H1 (cell line): Measurements from ENCODE around the gene PIK3R6. TPM values are rescaled to one million over a fixed set of nuclear protein-coding genes. Genes with fewer than 3 reads are reported as not detected.

Experiments
- CTCF ChIA-PET: fragments of 300-600 bp; sonication (Branson Sonifier 250); formaldehyde crosslinking; loops from one replicate; lab custom pipeline; 2021; ENCODE audit not compliant: partially characterized antibody; lab: Charles Lee
- POLR2A ChIA-PET: fragments of 300-600 bp; sonication (Branson Sonifier 250); formaldehyde crosslinking; loops from one replicate; lab custom pipeline; 2021; ENCODE audit warnings: inconsistent platforms; ENCODE audit not compliant: partially characterized antibody; lab: Charles Lee
- DNase-seq, 2 experiments: peaks; one replicate each; pipeline versions ENCODE4 v3.0.0 to v3.0.0-alpha.2; 2010 to 2022; ENCODE audit warnings: low spot score in 2 of 2, low read depth in 1 of 2, mixed read lengths in 1 of 2
- FAIRE-seq: peaks from 2 replicates; lab custom pipeline; 2011; peaks lifted over from hg19 to GRCh38; lab: Jason Lieb, UNC
- H2AFZ ChIP-seq: 2 replicates; pipeline ENCODE4 v1.8.1; 2012; ENCODE audit warnings: low read length, inconsistent platforms
- H2AK5ac ChIP-seq: 2 replicates; pipeline ENCODE4 v1.6.1; 2013; ENCODE audit warnings: low read depth, low read length
- H2BK120ac ChIP-seq: replicated peaks from 2 replicates; pipeline ENCODE3; 2013; ENCODE audit warnings: low read depth, low read length, inconsistent platforms
- H2BK12ac ChIP-seq: 2 replicates; pipeline ENCODE4 v1.6.1; 2013; ENCODE audit warnings: low read depth, low read length
- H2BK15ac ChIP-seq: 2 replicates; pipeline ENCODE4 v1.6.1; 2013; ENCODE audit warnings: low read length
- H2BK20ac ChIP-seq: 2 replicates; pipeline ENCODE4 v1.6.1; 2013; ENCODE audit warnings: low read length
- H2BK5ac ChIP-seq: 2 replicates; pipeline ENCODE4 v1.6.1; 2013; ENCODE audit warnings: low read depth, low read length
- H3K14ac ChIP-seq: 2 replicates; pipeline ENCODE4 v1.6.1; 2013; ENCODE audit warnings: inconsistent platforms; ENCODE audit not compliant: insufficient read length
- H3K18ac ChIP-seq: 2 replicates; pipeline ENCODE4 v1.6.1; 2013; ENCODE audit warnings: low read length; ENCODE audit errors: extremely low read depth
- H3K23ac ChIP-seq: 2 replicates; pipeline ENCODE4 v1.6.1; 2013; ENCODE audit warnings: inconsistent platforms; ENCODE audit not compliant: insufficient read length
- H3K23me2 ChIP-seq: 2 replicates; pipeline ENCODE4 v1.6.1; 2013; ENCODE audit warnings: low read depth, low read length
- H3K27ac ChIP-seq: 2 replicates; pipeline ENCODE4 v1.6.1; 2011; ENCODE audit warnings: low read depth, low read length, inconsistent platforms
- H3K27me3 ChIP-seq, 4 experiments: replicated peaks in 1 of 4; 1 replicate in 1 of 4; 2 replicates in 3 of 4; pipeline versions ENCODE4 v1.6.1 to v1.8.1; 2011 to 2013; ENCODE audit warnings: low read length in 3 of 4, mild to moderate bottlenecking in 3 of 4, inconsistent platforms in 2 of 4, mixed read lengths in 2 of 4, moderate library complexity in 1 of 4; ENCODE audit not compliant: control insufficient read depth in 3 of 4, insufficient read depth in 3 of 4; ENCODE audit errors: extremely low read depth in 1 of 4
- H3K36me3 ChIP-seq, 4 experiments: 2 replicates each; pipeline versions ENCODE4 v1.6.1 to v1.8.1; 2011 to 2013; ENCODE audit warnings: mild to moderate bottlenecking in 4 of 4, low read length in 3 of 4, moderate library complexity in 2 of 4, control low read depth in 1 of 4, inconsistent platforms in 1 of 4; ENCODE audit not compliant: insufficient read depth in 4 of 4, control insufficient read depth in 2 of 4
- H3K4ac ChIP-seq: replicated peaks from 2 replicates; pipeline ENCODE3; 2013; ENCODE audit warnings: low read length, low read depth, mixed read lengths, inconsistent platforms; ENCODE audit not compliant: insufficient read length
- H3K4me1 ChIP-seq, 4 experiments: replicated peaks in 1 of 4; 1 replicate in 1 of 4; 2 replicates in 3 of 4; pipeline versions ENCODE4 v1.6.1 to v1.8.1; 2011 to 2013; ENCODE audit warnings: low read length in 3 of 4, inconsistent platforms in 2 of 4, mixed read lengths in 1 of 4; ENCODE audit not compliant: insufficient read depth in 4 of 4, control insufficient read depth in 3 of 4
- H3K4me2 ChIP-seq, 2 experiments: 2 replicates each; pipeline versions ENCODE4 v1.6.1 to v1.8.1; 2011 to 2013; ENCODE audit warnings: low read depth in 2 of 2, low read length in 2 of 2, control low read depth in 1 of 2, inconsistent platforms in 1 of 2, mild to moderate bottlenecking in 1 of 2; ENCODE audit not compliant: insufficient read depth in 1 of 2
- H3K4me3 ChIP-seq, 4 experiments: fragments of 200-600, 300-600 bp in 1 of 4; sonication (generic), shearing (Covaris generic), sonication (Bioruptor Twin) in 1 of 4; 2 replicates each; pipeline versions ENCODE4 v1.5.1 to v1.8.1; 2011 to 2016; ENCODE audit warnings: low read length in 4 of 4, low read depth in 3 of 4, control low read depth in 2 of 4, inconsistent platforms in 2 of 4, mild to moderate bottlenecking in 2 of 4, mixed read lengths in 1 of 4, moderate library complexity in 1 of 4; ENCODE audit not compliant: insufficient read depth in 2 of 4; ENCODE audit errors: extremely low read depth in 1 of 4
- H3K56ac ChIP-seq: replicated peaks from 2 replicates; pipeline ENCODE3; 2013; ENCODE audit warnings: low read depth, mild to moderate bottlenecking, mixed read lengths, low read length, inconsistent platforms; ENCODE audit not compliant: insufficient read length
- H3K79me1 ChIP-seq: 2 replicates; pipeline ENCODE4 v1.6.1; 2013; ENCODE audit warnings: low read depth, low read length, control low read depth
- H3K79me2 ChIP-seq, 2 experiments: 2 replicates each; pipeline versions ENCODE4 v1.6.1 to v1.8.1; 2012 to 2013; ENCODE audit warnings: low read length in 2 of 2, mild to moderate bottlenecking in 2 of 2, inconsistent platforms in 1 of 2; ENCODE audit not compliant: insufficient read depth in 2 of 2, control insufficient read depth in 1 of 2
- H3K9ac ChIP-seq, 4 experiments: replicated peaks in 1 of 4; 1 replicate in 1 of 4; 2 replicates in 3 of 4; pipeline versions ENCODE4 v1.6.1 to v1.8.1; 2011 to 2013; ENCODE audit warnings: low read depth in 3 of 4, low read length in 3 of 4, control low read depth in 2 of 4, mild to moderate bottlenecking in 2 of 4, moderate library complexity in 2 of 4, inconsistent platforms in 1 of 4; ENCODE audit errors: extremely low read depth in 1 of 4
- H3K9me3 ChIP-seq, 2 experiments: 2 replicates each; pipeline versions ENCODE4 v1.6.1 to v1.8.1; 2012 to 2013; ENCODE audit warnings: mild to moderate bottlenecking in 2 of 2, moderate library complexity in 2 of 2, control low read depth in 1 of 2, inconsistent platforms in 1 of 2, low read depth in 1 of 2, low read length in 1 of 2, mixed read lengths in 1 of 2; ENCODE audit not compliant: insufficient read depth in 2 of 2
- H4K20me1 ChIP-seq, 2 experiments: replicated peaks in 1 of 2; 2 replicates each; pipeline versions ENCODE3 to v1.8.1; 2011 to 2013; ENCODE audit warnings: inconsistent platforms in 2 of 2, low read length in 2 of 2, mild to moderate bottlenecking in 1 of 2; ENCODE audit not compliant: insufficient read depth in 2 of 2, control insufficient read depth in 1 of 2
- H4K5ac ChIP-seq: 2 replicates; pipeline ENCODE4 v1.6.1; 2013; ENCODE audit warnings: low read length, low read depth, mixed read lengths, inconsistent platforms; ENCODE audit not compliant: insufficient read length
- H4K8ac ChIP-seq: 2 replicates; pipeline ENCODE4 v1.8.0; 2013; ENCODE audit warnings: mild to moderate bottlenecking, moderate library complexity, low read length, inconsistent platforms; ENCODE audit not compliant: insufficient read depth; ENCODE audit errors: extremely low read depth
- H4K91ac ChIP-seq: replicated peaks from 2 replicates; pipeline ENCODE3; 2013; ENCODE audit warnings: low read length, mixed read lengths, inconsistent platforms; ENCODE audit not compliant: insufficient read length
- BACH1 ChIP-seq: IDR thresholded peaks from 2 replicates; pipeline ENCODE4 v1.6.1; 2012; ENCODE audit warnings: low read length, improper control_type of control experiment
- JUN ChIP-seq: IDR thresholded peaks from 2 replicates; pipeline ENCODE4 v1.6.1; 2011; ENCODE audit warnings: low read depth, mild to moderate bottlenecking, improper control_type of control experiment, low read length
- MAFK ChIP-seq: IDR thresholded peaks from 2 replicates; pipeline ENCODE4 v1.6.1; 2012; ENCODE audit warnings: low read depth, mild to moderate bottlenecking, improper control_type of control experiment, low read length
- RBBP5 ChIP-seq: IDR thresholded peaks from 2 replicates; pipeline ENCODE4 v1.7.1; 2012; ENCODE audit warnings: low read depth, mild to moderate bottlenecking, inconsistent platforms, low read length, moderate library complexity, borderline replicate concordance
- SAP30 ChIP-seq: fragments of 300-600 bp; sonication (generic); IDR thresholded peaks from 2 replicates; pipeline ENCODE4 v1.7.1; 2012; ENCODE audit warnings: low read length, moderate library complexity, mild to moderate bottlenecking, inconsistent platforms; ENCODE audit not compliant: insufficient read depth, insufficient replicate concordance
- SIN3A ChIP-seq, 2 experiments: IDR thresholded peaks in 1 of 2; conservative IDR thresholded peaks in 1 of 2; 2 replicates each; pipeline ENCODE4 v1.6.1; 2011 to 2012; ENCODE audit warnings: low read length in 2 of 2, improper control_type of control experiment in 1 of 2, low read depth in 1 of 2, mild to moderate bottlenecking in 1 of 2
- TCF12 ChIP-seq: IDR thresholded peaks from 2 replicates; pipeline ENCODE4 v1.6.1; 2011; ENCODE audit warnings: low read depth, mild to moderate bottlenecking, low read length
- TEAD4 ChIP-seq: IDR thresholded peaks from 2 replicates; pipeline ENCODE4 v1.6.1; 2012; ENCODE audit warnings: low read depth, low read length, inconsistent platforms, mixed read lengths
- WGBS, 2 experiments: shearing (Covaris generic) in 1 of 2; methylation state at CpG; one replicate each; pipeline versions ENCODE4 v1.1.6 to v1.1.7; 2013 to 2015; ENCODE audit warnings: low lambda C conversion rate in 2 of 2, mixed read lengths in 2 of 2, inconsistent platforms in 1 of 2, low coverage in 1 of 2, missing lambda C conversion rate in 1 of 2; ENCODE audit not compliant: insufficient replicate concordance in 2 of 2, insufficient coverage in 1 of 2, insufficient read length in 1 of 2; ENCODE audit errors: extremely low coverage in 1 of 2, missing lambda C conversion rate in 1 of 2; 5-methylcytosine and 5-hydroxymethylcytosine counted together
- polyA plus RNA-seq, 7 experiments: library from polyadenylated mRNA; depleted of rRNA in 3 of 7; stranded (reverse) in 5 of 7; unstranded in 2 of 7; fragments of >200 nt in 5 of 7; fragments of 200-250 nt in 2 of 7; gene quantifications; 1 replicate in 5 of 7; 2 replicates in 1 of 7; 4 replicates in 1 of 7; pipeline versions ENCODE4 v1.2.1 to v1.2.3, GENCODE V29; 2011 to 2013; ENCODE audit warnings: missing spikeins in 2 of 7, mixed read lengths in 2 of 7
- total RNA-seq: library from RNA; stranded (reverse); fragmentation: NEBNext Ultra II Directional; extraction: Animal tissue kit (Norgen Biotek cat#: 25700); gene quantifications from 2 replicates; pipeline ENCODE4 v1.2.1, GENCODE V29; 2021

PIK3R6 gene
- total and polyA plus RNA-seq, 2 of the 8 experiments (the other 6 are each of a cell fraction or from before 2014, with no cell fraction given) = 0.24 to 1.2 TPM

GRCh38 chr17:8868529-8868951, 1.1 kb upstream of the PIK3R6 start:
- Histone ChIP-seq H3K4me1 (no peaks in the 10 kb centered on the region; a peak in 2 of 7 replicates), H4K20me1 (no peaks in the 10 kb centered on the region), H2BK15ac (no peak overlapping the region), H3K27ac (no peak overlapping the region), H3K18ac (no peak overlapping the region), H2AK5ac (no peak overlapping the region), H3K4me2 (no peak overlapping the region), H4K5ac (no peak overlapping the region), H4K8ac (no peak overlapping the region), H3K79me2 (no peaks in the 10 kb centered on the region), H3K9me3 (no peaks in the 10 kb centered on the region), H3K27me3 (peaks cover 0 to 2% (median 0%) of the 10 kb centered on the region in 4 experiments; a peak in 2 of 7 replicates), H3K23me2 (no peaks in the 10 kb centered on the region), H2BK5ac (no peak overlapping the region), H3K36me3 (no peaks in the 10 kb centered on the region), H3K14ac (no peak overlapping the region), H3K9ac (no peak overlapping the region), H3K23ac (no peak overlapping the region), H2BK12ac (0 out of 2 replicates have a peak overlapping the region, but pooled peaks have one; percentile 9), H3K79me1 (no peaks in the 10 kb centered on the region), H2BK20ac (no peak overlapping the region), H2AFZ (no peak overlapping the region), H3K56ac (no peak overlapping the region), H2BK120ac (no peak overlapping the region), H3K4ac (no peak overlapping the region), H3K4me3 (no peak overlapping the region), H4K91ac (no peak overlapping the region)
- FAIRE-seq (no peak), DNase-seq (no peak)
- CTCF ChIA-PET = interaction anchor here (1.0 kb wide), 1 partner anchor 23 kb away, joined by 3 read pairs; no protein-coding TSS in a partner anchor
- 88% methylated on average over 4 of the region's 4 CpGs; no CpG with 5 or more reads in 1 of the 2 experiments for WGBS, 2 experiments
- POLR2A ChIA-PET = no interaction called here
- TF ChIP-seq BACH1 = no peak
- TF ChIP-seq RBBP5 = no peak
- TF ChIP-seq TCF12 = no peak
- TF ChIP-seq MAFK = no peak
- TF ChIP-seq JUN = no peak
- no peak for TF ChIP-seq TEAD4
- no peak for TF ChIP-seq SIN3A (conservative IDR thresholded peaks at IDR 0.05 in 1 of 2, IDR thresholded peaks at IDR 0.05 in 1 of 2; ENCODE audit: low read depth in 1 of 2, low read length in 2 of 2)
- no peak for TF ChIP-seq SAP30
- TF ChIP-seq, all 59 proteins: peak for 0
